ENCODE measurements around the gene CD276.
"Not testable (repeated sequence)": the region's sequence is repeated elsewhere in the genome, so short reads cannot be mapped to it uniquely, and the experiment has no call there.

Gene CD276

DNA sequence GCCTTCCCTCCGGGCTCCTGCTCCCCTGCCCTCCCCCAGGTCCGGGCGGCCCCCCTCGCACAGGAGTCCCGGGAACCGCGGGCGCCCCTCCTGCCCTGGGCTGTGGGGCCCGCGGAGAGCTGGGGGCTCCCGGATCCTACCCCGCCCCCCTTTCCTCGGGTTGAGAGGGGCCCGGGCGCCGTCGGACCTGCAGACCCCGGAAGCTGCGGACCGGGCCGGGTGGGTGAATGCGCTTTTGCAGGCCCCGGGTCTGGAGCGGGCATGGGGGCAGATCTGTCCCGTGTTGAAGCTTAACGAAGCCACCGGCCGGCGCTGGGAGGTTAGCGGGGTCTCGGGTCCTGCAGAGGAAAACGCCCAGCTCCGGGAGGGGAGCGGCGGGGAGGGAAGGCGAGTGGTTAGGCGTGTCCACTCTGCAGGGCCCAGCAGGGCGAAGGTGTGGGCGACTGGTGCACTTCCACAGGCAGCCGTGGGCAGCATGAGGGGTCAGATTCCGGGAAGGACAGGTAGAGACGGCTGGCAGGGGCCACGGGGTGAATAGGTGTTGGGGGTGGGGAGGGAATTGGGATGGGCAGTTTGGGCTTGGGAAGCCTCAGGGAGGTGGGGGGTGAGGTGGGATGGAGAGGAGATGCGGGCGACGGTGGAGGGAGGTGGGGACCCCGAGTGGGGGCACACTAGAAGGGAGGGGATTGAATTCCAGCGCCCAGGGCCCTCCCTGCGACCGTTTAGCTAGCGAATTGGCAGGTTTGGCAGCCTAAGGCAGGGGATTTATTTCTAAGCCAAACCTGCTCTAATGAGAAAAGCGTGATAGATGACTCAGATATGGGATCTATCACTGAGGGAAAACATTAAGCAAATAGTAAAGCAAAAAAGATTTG, 635 bp downstream of the CD276 start:
- no peak for DNase-seq (ENCODE audit: low read depth in 2 of 2, low spot score in 1 of 2)

DNA sequence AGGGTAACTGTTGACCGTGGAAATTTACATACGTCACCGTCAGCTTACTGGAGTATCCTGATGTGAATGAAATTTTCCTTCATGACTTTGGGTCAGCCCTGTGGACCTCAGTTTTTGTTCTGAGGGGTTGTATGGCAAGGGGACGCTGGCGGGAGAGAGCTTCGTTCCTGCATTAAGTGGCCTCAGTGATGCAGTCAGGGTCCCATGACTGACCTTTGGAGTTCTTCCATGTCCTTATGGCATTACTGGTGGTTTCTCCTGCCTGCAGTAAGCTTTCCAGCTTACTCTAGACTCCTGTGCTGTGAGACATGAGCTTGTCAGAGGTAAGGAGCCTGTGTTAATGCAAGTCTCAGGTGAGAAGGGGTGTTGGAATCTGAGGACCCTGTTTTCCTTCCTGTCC, 1.8 kb downstream of the CD276 start:
- no peak for DNase-seq (ENCODE audit: low read depth in 2 of 2, low spot score in 1 of 2)

DNA sequence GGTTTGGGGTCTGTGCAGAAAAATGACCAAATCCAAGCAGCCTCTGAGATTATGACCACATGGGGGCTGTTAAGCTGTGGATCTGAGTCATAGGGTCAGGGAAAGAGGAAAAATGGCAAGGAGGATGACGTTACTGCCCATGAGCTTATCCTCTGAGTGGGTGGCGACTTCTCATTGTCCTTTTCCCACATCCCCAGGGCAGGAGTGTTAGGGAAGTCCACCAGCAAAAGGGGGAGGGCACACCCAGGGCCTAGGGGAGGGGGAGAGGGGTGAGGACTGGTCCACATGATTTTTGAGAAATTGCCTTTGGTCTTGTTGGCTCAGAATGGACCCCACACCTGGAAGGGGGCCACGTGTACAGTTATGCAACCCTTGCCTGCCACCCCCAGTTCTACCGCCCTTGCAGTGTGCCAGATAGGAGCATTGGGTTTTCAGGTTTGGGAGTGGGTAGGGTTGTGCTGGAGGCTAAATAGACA, 2.6 kb downstream of the CD276 start:
- DNase-seq (ENCODE audit: low read depth in 2 of 2, low spot score in 1 of 2) = no peak

DNA sequence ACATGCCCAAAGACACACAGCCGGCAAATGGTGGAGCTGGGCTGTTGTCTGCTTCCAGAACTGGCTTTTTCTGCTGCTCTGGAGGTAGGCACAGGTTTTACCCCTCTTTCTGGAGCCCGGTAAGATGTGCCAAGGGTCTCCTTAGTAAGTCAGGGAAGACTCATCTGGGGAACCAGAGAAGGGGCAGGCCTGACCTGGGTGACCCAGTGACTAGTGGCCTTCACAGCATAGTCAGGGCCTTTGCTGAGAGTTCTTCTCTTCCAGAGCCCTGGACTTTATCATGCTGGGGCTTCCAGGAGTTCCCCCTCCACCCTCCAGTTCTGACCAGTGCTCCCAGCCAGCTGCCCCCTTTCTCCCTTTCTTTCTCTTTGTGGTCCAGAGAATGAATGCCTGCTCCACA, 3.2 kb downstream of the CD276 start:
- DNase-seq (ENCODE audit: low read depth in 2 of 2, low spot score in 1 of 2) = no peak

DNA sequence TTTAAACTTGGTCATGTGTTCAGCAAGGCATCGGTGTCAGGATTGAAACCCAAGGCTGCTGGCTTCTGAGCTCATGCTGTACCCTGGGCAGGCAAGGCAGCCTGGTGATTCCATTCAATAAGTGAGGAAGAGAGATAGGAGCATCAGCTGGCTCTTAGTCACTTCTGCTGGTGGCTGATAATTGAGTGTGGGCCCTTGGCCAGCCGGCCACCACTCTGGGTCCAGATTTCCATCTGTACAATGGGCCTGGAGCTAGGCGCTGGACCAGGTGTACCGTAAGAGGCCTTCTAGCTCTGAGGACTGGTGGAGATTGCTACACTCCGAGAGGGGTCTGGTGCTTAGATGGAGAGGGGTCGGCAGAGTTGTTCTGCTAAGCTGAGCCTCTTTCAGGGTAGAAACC, 4.3 kb downstream of the CD276 start:
- DNase-seq (ENCODE audit: low read depth in 2 of 2, low spot score in 1 of 2) = no peak

DNA sequence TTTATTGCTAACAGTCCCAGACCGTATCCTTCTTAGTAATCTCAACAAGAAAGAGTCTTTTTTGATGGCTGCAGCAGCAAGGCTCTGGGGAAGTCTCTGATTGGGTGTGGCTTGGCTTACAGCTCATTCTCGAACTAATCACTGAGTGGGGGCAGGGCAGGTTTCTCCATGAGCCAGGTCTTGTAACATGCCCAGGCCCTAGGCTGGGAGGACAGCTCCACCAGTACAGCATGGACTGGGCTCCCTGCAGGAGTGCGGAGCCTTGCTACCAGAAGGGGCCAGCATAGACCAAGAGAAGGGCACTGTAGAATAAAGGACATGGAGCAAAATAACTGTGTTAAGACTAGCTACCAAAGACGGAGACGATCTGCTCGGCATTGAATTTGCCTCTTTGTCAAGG, 7.2 kb downstream of the CD276 start:
- DNase-seq (ENCODE audit: low read depth in 2 of 2, low spot score in 1 of 2) = no peak

DNA sequence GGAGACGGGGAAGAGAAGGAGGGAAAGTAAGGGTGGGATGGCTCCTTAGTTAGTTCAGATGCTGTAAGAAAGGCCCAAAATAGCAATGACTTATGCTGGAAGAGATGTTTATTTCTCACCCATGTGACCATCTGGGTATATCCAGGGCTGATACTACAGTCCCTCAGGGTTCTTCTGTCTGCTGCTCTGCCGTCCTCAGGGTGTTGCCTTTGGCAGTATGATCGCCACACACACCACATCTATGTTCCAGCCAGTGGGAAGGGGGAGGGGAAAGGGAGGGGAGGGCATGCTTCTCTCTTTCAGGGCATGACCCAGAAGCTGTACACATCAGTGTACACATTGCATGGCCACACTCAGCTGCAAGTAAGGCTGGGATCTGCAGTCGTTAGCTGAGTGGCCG, 10.2 kb downstream of the CD276 start:
- no peak for DNase-seq (ENCODE audit: low read depth in 2 of 2, low spot score in 1 of 2)

DNA sequence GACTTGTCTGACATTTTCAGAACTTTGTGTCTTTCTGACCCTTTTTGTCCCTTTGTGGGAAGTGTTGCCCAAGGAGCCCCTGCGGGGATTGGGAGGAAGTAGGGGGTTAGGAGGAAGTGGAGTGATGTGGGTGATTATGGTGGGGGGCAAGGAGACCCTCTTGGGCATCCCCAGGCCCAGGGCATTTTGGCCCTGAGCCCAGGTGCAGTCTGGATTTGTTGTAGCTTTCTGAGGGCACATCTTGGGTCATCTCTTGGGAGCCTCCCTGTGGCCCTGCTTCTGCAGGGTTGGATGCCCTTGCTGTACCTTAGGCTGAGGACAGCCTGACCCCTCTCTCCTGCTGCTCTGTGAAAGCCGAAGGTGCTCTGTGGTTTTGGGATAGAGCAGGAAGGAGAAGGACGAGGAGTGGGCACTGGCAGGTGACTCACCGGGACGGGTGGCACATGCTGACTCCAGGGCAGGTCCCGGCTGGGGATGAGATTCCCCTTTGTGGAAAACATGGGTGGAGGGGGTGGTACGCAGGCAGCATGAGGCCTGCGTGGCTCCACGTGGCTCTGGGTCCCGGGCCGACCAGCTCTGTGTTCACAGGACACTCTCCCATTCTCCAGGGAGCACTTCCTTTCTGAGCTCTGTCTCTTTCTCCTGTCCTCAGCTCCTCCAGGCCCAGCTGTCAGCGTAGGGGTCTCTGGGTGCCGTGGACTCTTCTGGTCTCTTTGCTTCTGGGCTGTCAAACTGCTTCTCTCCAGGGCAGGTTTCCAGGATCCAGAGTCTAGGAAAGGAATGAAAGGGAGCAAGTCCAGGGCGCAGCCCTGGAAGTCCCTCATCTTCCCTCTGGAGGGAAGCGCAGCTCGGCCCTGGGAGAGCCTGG, 11.8 kb downstream of the CD276 start:
- DNase-seq (ENCODE audit: low read depth in 2 of 2, low spot score in 1 of 2) = no peak

DNA sequence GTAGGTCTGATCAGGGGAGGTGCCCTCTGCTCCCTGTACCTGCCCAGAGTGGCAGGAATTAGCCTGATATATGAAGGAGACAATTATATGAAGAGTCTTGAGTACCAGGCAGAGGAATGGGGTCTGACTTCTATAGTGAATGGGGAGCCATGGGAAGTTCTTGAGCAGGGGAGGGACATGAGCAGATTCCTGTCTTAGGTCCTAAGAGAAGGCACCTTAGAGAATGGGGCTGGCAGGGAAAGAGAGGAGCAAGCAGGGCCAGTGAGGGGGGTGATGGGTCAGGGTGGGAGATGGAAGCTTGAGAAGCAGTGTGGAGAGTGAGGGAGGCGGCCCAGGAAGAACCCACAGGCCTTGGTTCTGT, 12.4 kb downstream of the CD276 start:
- no peak for DNase-seq (ENCODE audit: low read depth in 2 of 2, low spot score in 1 of 2)

DNA sequence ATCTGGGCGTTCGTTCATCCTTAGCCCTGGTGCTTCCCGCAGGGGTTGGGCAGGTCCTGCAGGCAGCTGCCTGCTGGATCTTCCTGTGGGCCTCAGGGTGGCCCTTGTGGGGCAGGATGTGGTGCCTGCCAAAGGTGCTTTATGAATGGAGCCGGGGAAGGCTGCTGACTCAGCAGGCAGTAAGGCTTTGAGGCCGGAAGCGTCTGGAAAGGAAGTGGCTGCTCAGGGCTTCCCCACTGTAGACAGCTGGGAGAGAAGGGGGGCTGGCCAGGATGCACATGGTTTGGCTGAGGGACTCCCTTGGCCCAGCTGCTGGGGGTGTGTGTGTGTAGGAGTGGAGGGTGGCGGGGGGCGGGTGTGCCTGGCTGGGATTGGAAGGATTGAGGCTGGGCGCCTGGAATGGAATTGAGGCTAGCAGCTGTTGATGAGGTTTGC, 12.9 kb downstream of the CD276 start:
- peak; percentile 28 to 49 for DNase-seq (ENCODE audit: low read depth in 2 of 2, low spot score in 1 of 2)

DNA sequence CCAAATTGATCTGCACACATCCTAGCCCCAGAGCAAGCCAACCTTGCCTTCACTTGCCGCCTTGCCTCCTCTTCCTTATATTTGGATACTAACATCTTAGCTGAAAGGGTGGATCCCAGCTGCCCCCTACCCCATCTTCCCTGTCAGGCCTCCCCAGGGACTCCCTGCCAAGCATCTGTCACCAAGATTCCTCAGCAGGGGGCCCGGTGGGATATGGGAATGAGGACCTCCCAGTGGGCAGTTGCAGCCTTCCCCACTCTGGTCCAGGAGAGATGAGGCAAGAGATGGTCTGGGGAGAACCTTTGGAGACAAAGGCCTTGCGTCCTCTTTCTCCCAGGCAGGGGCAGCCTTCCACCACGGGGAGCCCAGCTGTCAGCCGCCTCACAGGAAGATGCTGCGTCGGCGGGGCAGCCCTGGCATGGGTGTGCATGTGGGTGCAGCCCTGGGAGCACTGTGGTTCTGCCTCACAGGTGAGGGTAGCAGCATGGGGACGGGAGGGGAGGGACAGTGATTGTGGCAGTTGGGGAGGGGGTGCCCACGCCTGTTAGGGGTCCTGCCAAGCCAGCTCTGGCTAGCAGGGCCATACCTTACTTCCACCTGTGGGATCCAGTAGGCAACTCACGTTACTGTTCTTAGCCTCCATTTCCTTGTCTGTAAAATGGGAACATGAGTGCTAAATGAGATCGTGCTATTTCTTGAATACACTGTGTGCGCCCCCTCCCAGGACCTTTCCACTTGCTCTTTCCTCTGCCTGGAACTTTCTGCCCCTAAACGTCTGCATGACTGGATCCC, 15.3 kb downstream of the CD276 start:
- no peak for DNase-seq (ENCODE audit: low read depth in 2 of 2, low spot score in 1 of 2)

DNA sequence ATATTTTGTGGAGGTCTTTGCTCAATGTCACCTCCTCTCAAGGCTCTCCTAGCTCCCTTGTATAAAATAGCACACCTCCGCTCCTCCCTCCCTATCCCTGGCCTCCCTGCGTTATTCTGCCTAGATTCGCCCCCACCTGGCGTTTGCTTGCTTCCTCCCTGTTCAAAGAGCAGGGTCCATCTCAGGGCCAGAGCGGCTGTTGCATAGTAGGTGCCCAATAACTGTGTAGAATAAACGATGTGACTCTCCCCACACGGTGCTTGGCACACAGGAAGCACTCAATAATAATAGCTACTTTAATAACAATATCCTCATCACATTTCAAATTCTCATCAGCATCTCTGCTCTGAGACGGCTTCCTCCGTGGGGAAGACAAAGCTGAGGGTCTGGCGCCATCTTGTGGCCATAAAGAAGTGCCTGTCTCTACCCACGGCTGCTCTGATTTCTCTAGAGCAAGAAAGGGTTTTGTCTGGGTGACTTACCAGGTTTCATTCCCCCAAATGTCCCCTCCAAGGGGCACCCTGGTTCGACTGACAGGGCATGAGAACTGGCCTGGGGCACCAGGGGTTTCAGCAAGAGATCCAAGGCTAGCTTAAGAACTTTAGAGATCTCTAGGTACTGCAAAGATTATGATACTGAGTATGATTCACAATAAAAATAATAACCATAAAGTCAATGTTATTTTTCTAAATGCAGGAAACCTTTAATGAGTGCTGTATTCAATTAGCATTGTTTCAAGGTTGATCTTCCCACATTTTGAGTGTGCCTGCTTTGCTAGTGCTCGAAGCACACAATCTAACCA, 16.1 kb downstream of the CD276 start:
- DNase-seq (ENCODE audit: low read depth in 2 of 2, low spot score in 1 of 2) = peak; percentile 47 to 61

DNA sequence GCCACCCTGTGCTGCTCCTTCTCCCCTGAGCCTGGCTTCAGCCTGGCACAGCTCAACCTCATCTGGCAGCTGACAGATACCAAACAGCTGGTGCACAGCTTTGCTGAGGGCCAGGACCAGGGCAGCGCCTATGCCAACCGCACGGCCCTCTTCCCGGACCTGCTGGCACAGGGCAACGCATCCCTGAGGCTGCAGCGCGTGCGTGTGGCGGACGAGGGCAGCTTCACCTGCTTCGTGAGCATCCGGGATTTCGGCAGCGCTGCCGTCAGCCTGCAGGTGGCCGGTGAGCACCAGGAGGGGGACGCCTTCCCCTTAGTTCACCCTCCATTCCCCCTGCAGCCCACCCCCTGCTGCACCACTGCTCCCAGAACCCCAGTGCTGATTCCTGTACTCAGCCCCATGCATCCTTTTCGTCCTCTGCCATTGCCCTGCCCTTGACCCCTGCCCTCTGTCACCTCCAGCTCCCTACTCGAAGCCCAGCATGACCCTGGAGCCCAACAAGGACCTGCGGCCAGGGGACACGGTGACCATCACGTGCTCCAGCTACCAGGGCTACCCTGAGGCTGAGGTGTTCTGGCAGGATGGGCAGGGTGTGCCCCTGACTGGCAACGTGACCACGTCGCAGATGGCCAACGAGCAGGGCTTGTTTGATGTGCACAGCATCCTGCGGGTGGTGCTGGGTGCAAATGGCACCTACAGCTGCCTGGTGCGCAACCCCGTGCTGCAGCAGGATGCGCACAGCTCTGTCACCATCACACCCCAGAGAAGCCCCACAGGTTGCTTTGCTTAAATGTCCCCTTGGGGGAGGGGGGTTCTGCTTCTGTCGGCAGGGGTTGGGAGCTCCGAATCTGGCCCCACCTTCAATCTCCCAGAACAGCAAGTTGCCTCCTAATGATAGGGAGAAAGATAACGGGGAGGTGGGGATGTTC, 18.4 kb downstream of the CD276 start:
- not testable (repeated sequence) for DNase-seq (ENCODE audit: low read depth in 2 of 2, low spot score in 1 of 2)

DNA sequence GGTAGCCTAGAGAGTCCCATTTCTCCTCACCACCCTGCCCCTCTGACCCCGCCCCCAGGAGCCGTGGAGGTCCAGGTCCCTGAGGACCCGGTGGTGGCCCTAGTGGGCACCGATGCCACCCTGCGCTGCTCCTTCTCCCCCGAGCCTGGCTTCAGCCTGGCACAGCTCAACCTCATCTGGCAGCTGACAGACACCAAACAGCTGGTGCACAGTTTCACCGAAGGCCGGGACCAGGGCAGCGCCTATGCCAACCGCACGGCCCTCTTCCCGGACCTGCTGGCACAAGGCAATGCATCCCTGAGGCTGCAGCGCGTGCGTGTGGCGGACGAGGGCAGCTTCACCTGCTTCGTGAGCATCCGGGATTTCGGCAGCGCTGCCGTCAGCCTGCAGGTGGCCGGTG, 19.4 kb downstream of the CD276 start:
- not testable (repeated sequence) for DNase-seq (ENCODE audit: low read depth in 2 of 2, low spot score in 1 of 2)

DNA sequence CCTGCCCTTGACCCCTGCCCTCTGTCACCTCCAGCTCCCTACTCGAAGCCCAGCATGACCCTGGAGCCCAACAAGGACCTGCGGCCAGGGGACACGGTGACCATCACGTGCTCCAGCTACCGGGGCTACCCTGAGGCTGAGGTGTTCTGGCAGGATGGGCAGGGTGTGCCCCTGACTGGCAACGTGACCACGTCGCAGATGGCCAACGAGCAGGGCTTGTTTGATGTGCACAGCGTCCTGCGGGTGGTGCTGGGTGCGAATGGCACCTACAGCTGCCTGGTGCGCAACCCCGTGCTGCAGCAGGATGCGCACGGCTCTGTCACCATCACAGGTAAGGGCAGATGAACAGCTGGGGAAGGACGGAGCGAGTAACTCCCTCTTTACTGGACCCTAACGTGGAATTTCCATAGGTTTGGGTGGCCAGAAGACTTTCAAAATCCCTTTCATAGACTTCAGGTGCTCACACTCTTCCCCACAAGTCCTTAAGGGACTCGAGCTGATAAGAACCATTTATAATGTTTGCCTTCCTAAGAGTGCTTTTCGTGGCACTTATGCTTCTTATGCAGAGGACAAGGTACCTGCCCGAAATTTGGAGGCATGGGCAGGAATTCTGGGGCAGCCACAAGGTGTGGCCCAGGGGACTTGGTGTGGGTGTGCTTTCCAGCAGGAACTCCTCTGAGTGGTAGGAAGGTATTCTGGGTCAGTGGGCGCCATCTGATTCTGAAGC, 20.1 kb downstream of the CD276 start:
- DNase-seq (ENCODE audit: low read depth in 2 of 2, low spot score in 1 of 2) = not testable (repeated sequence)

DNA sequence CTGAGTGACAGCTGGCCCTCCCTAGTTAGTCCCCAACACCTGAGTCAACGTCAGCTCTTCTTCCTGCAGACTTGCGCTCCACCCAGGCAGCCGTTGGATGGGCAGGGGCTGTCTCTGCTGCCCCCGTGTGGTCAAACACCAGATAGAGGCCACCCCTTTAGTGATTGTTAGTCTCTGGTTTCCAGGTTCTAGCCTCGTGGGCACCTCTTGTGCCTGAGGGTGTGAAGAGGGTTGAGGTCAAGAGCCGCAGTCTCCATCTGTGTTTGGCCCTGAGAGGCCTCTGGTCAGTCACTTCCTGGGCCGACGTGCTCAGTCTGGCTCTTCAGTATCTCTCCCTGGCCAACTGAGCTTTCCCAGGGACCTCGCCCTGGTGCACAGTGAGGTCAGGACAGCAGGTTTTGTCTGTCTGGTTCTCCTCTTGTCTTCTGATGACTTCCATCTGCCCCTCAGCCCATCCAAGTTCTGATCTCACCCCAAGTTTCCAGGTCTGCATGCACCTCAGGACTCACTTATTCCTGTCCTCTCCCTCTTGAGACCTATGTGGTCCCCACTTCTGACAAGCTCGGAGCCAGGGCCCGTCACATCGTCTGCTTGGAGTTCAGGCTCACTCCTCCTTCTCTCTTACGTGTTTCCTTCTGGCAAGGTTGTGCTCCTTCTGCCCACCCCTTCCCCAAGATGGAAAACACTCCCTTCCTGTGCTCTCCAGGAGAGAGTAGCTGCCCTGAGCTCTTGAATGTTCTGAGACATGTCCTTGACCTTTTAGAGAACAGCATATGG, 20.9 kb downstream of the CD276 start:
- DNase-seq (ENCODE audit: low read depth in 2 of 2, low spot score in 1 of 2) = peak; percentile 17 to 41

DNA sequence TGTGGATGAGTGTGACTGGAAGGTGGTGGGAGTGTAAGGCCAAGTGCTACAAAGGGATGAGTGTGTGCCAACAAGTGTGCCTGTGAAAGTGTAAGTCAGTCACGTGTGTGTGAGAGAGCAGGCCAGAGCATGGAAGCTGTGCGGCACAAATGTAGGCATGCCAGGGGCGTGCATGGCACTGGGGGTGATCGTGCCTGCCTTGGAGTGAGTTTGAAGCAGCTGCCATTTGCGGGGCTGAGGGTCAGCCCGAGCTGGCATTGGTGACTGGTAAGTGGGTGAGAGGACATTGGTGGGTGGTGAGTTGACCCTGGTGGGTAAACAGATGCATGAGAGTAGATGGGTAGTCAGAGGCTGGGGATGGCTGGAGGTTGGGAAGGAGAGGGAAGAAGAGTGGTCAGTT, 24.5 kb downstream of the CD276 start:
- no peak for DNase-seq (ENCODE audit: low read depth in 2 of 2, low spot score in 1 of 2)

DNA sequence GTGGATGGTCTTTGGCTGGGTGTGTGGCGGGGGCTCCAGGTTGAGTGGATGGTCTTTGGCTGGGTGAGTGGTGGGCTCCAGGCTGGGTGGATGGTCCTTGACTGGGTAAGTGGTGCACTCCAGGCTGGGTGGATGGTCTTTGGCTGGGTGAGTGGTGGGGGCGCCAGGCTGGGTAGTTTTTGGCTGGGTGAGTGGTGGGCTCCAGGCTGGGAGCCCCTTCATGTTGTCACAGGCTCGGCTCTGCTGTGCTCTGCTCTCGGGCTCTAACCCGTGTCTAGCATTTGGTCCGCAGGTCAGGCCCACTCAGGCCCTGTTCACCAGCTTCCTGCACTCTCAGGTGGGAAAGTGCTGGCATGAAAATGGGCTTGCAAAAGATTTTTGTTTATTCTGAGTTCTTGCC, 25.1 kb downstream of the CD276 start:
- DNase-seq (ENCODE audit: low read depth in 2 of 2, low spot score in 1 of 2) = no peak

Data from stimulated activated CD8-positive, alpha-beta memory T cell treated with anti-CD3 and anti-CD28 coated beads, Interleukin-4, amount 100 ng/mL, for 4 hours (primary cell).